ENCODE measurements around the gene SEC61A2.

- TF ChIP-seq POLR2AphosphoS5 (IDR thresholded peaks at IDR 0.05; ENCODE audit: borderline replicate concordance, low read depth, low read length), result no peak
- no peak for TF ChIP-seq EZH2 (IDR thresholded peaks at IDR 0.05)
These were observed 25.7 kb upstream of the SEC61A2 start for GRCh38 chr10:12103802-12104201.
